Amniotic epithelial cell (primary cell): ENCODE measurements around the gene LIFR.
"Not testable (repeated sequence)": the region's sequence is repeated elsewhere in the genome, so short reads cannot be mapped to it uniquely, and the experiment has no call there.

Experiments used
- DNase-seq: peaks from one replicate; pipeline ENCODE4 v3.0.0-alpha.2; 2010; ENCODE audit warnings: low read depth

LIFR gene, protein sequence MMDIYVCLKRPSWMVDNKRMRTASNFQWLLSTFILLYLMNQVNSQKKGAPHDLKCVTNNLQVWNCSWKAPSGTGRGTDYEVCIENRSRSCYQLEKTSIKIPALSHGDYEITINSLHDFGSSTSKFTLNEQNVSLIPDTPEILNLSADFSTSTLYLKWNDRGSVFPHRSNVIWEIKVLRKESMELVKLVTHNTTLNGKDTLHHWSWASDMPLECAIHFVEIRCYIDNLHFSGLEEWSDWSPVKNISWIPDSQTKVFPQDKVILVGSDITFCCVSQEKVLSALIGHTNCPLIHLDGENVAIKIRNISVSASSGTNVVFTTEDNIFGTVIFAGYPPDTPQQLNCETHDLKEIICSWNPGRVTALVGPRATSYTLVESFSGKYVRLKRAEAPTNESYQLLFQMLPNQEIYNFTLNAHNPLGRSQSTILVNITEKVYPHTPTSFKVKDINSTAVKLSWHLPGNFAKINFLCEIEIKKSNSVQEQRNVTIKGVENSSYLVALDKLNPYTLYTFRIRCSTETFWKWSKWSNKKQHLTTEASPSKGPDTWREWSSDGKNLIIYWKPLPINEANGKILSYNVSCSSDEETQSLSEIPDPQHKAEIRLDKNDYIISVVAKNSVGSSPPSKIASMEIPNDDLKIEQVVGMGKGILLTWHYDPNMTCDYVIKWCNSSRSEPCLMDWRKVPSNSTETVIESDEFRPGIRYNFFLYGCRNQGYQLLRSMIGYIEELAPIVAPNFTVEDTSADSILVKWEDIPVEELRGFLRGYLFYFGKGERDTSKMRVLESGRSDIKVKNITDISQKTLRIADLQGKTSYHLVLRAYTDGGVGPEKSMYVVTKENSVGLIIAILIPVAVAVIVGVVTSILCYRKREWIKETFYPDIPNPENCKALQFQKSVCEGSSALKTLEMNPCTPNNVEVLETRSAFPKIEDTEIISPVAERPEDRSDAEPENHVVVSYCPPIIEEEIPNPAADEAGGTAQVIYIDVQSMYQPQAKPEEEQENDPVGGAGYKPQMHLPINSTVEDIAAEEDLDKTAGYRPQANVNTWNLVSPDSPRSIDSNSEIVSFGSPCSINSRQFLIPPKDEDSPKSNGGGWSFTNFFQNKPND

GRCh38 chr5:38556599-38557307, at the start of gene LIFR:
LIFR (minus strand) TSS chr5:38556646; CDS start chr5:38530647, 25,999 bp downstream.
- DNase-seq, result peak; percentile 79

GRCh38 chr5:38605610-38606009, 49.2 kb upstream of the LIFR start:
- DNase-seq, result no peak

- peak; percentile 69 for DNase-seq
Measured at GRCh38 chr5:38603691-38604090, 47.2 kb upstream of the LIFR start.

GRCh38 chr5:38602641-38603040, 46.2 kb upstream of the LIFR start:
- no peak for DNase-seq

DNA sequence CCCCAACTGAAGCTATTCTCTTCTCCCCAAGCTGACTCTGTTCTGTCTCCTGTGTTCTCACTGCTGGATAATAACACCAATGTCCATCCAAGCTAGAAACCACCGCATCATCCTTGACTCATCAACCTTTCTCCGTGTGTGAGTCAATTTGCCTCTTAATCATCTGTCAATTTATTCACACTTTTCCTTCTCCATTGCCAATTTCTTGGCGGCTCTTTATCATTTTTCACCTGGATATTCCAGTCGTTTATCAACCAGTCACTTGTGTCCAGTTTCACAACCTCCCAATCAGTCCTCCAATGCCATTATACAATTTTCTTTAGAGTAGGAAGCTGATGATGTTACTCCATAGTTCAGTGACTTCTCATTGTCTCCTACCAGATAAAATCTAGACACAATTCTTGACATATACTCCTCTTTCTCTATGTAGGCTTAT, 45.4 kb upstream of the LIFR start:
- DNase-seq, result peak; percentile 81

- DNase-seq, result no peak
Measured at GRCh38 chr5:38601133-38601862, 44.9 kb upstream of the LIFR start.

DNA sequence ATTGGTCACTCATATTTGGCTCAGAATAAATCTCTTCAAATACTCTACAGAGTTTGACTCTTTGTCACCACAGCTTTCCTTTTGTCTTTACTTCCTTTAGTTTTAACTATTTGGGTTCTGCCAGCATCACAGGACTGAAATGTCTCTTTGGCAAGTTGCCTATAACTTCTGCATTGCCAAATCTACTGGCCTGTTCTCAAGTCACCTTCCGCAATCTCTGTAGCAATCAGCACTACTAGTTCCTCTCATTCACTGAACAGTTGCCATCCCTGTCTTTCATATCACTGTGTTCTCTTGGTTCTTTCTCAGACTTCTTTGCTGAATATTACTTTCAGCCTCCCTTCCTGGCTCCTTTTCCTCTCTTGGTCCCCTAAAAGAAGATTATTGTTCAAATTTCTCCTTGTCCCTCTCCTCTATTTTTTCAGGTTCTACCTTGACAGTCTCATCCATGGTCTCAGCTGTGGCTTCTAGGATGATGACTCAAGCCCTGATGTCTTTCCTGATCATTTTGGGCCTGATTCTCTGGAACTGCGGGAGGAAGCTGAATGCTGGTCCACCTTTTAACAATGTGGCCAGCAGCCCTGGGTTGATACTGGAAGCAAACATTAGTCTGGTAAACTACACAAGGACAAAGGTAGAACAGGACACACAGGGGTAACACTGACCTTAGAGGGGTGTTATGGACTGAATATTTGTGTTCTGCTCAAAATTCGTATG, 44.0 kb upstream of the LIFR start:
- DNase-seq, result peak; percentile 75

GRCh38 chr5:38599751-38600150, 43.3 kb upstream of the LIFR start:
- DNase-seq, result not testable (repeated sequence)

GRCh38 chr5:38598994-38599617, 42.7 kb upstream of the LIFR start:
- DNase-seq, result peak; percentile 91

DNA sequence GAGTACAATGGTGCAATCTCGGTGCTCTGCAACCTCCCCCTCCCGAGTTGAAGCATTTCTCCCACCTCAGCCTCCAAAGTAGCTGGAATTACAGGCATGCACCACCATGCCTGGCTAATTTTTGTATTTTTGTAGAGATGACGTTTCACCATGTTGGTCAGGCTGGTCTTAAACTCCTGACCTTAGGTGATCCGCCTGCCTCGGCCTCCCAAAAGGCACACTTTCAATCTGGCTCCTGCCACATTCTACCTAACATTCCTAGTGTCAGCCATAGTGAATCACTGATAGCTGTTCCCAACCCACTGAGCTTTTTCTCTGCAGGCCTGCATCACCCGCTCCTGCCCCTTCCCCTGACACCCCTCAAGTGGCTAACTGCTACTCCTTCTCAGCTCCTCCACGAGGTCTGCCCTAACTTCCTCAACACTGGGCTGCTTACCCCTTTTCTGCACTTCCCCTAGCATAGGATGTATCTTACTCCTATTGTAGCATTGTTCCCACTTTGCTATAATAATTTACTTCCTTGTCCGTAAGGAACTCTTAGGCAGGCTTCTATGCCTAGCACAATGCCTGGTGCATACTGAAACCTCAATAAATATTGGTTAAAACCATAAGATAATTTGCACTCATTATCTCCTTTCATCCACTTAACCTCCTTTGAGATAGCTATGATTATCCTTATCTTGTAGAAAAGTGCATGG, 42.0 kb upstream of the LIFR start:
- peak; percentile 46 for DNase-seq

DNA sequence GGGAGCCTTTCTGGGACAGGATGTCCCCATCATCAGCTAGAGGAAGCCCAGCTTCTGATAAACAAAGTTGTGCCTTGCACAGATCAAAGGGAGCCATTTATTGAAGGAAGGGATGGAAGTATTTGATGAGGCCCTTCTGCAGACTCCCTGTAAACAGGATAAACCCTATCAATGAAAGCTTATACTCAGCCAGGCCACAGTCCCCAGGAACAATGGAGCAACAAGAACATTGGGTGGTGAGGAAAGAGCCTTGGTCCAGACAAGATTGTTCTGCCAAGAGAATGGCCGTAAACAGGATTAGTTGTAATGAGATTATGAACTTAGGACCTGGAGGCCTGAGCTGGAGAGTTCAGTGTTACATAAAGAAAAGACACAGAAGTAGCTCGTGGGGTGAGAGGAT, 40.5 kb upstream of the LIFR start:
- peak; percentile 50 for DNase-seq

DNA sequence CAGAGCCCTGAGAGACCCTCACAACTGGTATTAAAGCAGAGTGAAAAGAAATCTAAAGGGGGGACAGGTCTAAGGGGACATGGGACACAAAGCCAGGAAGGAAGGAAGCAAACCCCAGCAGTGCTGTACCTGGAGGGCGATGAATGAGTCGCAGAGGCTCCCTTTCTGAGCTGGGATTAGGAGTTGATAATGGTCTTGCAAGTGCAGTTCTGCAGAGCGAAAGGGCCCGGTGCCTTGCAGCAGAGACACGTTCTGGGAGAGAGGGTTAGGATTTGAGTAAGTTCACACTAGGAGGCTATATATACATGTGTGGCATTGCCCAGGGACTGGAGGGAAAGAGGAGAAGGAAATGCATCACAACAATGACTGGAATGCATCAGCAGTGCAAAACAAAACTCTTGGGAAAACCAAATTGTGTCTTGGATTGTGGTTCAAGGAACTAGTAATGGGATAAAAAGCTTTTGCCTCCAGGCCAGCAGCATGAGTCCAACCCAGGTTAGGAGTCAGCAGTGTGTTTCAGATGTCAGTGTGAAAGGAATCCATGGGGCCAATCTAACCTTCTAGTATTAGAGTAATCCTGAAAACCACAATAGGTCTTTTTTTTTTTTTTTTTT, 38.8 kb upstream of the LIFR start:
- peak; percentile 70 for DNase-seq

- no peak for DNase-seq
Measured at GRCh38 chr5:38593959-38594358, 37.5 kb upstream of the LIFR start.

DNA sequence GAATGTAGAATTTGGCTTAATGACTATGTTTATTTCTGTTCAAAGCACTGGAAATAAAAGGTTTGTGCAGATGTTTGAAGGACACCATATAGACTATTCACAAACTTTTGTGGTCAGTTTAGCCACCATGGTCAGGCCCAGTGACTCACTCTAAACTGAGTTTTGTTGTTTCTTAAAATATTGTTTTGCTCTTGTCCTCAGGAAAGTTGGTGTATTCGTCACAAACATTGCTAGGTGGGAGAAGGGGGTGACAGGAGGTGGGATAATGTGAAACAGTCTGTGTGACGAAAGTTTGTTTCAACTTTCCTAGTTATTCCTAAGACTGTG, 35.0 kb upstream of the LIFR start:
- no peak for DNase-seq

GRCh38 chr5:38590838-38591522, 34.5 kb upstream of the LIFR start:
- no peak for DNase-seq

GRCh38 chr5:38589629-38590028, 33.2 kb upstream of the LIFR start:
- DNase-seq, result no peak

- no peak for DNase-seq
Measured at GRCh38 chr5:38585816-38586215, 29.4 kb upstream of the LIFR start.

DNA sequence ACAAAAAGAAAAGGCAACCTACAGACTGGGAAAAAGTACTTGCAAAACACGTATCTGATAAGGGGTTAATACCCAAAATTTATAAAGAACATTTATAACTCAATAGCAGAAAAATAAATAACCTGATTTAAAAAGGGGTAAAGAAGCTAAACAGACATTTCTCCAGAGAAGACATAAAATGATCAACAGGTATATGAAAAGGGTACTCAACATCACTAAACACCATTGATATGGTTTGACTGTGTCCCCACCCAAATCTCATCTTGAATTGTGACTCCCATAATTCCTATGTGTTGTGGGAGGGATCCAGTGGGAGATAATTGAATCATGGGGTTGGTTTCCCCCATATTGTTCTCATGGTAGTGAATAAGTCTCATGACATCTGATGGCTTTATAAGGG, 27.1 kb upstream of the LIFR start:
- DNase-seq, result no peak

DNA sequence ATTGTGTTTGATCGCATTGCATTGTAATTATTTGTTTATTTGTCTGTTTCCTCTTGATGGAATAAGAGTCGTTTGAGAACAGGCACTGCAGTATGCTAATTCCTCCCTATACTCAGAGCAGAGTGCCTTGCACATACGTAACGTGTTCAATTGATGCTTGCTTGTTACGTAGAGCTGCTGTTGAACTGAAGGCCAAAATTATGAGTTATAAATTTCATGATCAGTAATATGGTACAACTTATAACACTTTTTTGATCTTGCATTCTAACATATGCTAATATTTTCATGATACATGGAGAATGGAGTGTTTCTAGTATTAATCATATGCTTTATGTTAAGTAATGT, 26.5 kb upstream of the LIFR start:
- DNase-seq, result no peak
